Neural cell (in vitro differentiated cells): ENCODE measurements around the gene WNT3A.

Source experiments
- EZH2 ChIP-seq: fragments of 200-600, 300-800 bp; shearing (Covaris generic), sonication (generic); IDR thresholded peaks from 2 replicates; pipeline ENCODE4 v1.6.1; 2014; ENCODE audit warnings: antibody characterized with exemption, low read length, borderline replicate concordance, mild to moderate bottlenecking; ENCODE audit not compliant: insufficient read depth, poor library complexity, severe bottlenecking
- POLR2AphosphoS5 ChIP-seq: IDR thresholded peaks from 2 replicates; pipeline ENCODE4 v1.6.1; 2012
- TF ChIP-seq, protein P1 (sequence below): IDR thresholded peaks from 2 replicates; pipeline ENCODE4 v1.6.1; 2012; ENCODE audit warnings: borderline replicate concordance
- TF ChIP-seq, protein P2 (sequence below): fragments of 450-650 bp; IDR thresholded peaks from 2 replicates; pipeline ENCODE4 v1.5.1; 2014; ENCODE audit warnings: antibody characterized with exemption, mild to moderate bottlenecking, moderate library complexity; ENCODE audit not compliant: poor library complexity, severe bottlenecking

DNA sequence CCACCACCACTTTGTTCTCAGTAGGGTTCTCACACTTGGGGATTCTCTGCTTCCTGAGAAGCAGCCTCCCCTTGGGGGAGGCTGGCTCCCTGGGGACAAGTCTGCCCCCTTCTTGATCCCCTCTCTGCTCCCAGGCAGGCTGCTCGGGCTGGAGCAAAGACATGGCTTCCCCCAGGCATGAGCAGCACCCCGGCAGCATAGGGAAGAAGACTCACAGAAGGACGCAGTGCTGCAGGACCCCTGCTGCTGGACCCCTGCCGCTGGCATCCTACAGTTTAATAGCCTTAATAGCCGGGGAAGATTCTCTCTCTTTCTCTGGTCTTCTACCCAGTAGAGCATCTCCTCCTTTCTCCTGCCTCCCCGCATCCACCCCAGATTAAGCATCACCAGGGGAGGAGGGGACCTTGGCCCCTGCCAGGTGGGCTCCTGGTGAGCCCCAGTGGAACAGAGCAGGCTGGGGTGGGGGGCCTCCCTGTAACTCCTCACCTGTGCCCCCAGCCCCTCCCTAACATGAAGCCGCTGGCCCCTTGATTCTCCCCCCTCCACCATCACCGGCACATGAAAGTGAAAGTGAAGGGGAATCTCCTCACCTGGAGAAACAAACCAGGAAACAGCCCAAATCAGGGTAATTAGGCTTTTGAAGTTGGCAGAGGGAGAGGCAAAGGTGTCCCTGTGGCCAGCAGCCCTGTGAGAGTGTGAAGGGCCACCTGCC lies 2.5 kb downstream of the WNT3A start:
- TF ChIP-seq, protein P1, sequence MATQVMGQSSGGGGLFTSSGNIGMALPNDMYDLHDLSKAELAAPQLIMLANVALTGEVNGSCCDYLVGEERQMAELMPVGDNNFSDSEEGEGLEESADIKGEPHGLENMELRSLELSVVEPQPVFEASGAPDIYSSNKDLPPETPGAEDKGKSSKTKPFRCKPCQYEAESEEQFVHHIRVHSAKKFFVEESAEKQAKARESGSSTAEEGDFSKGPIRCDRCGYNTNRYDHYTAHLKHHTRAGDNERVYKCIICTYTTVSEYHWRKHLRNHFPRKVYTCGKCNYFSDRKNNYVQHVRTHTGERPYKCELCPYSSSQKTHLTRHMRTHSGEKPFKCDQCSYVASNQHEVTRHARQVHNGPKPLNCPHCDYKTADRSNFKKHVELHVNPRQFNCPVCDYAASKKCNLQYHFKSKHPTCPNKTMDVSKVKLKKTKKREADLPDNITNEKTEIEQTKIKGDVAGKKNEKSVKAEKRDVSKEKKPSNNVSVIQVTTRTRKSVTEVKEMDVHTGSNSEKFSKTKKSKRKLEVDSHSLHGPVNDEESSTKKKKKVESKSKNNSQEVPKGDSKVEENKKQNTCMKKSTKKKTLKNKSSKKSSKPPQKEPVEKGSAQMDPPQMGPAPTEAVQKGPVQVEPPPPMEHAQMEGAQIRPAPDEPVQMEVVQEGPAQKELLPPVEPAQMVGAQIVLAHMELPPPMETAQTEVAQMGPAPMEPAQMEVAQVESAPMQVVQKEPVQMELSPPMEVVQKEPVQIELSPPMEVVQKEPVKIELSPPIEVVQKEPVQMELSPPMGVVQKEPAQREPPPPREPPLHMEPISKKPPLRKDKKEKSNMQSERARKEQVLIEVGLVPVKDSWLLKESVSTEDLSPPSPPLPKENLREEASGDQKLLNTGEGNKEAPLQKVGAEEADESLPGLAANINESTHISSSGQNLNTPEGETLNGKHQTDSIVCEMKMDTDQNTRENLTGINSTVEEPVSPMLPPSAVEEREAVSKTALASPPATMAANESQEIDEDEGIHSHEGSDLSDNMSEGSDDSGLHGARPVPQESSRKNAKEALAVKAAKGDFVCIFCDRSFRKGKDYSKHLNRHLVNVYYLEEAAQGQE: no peak
- TF ChIP-seq, protein P2, sequence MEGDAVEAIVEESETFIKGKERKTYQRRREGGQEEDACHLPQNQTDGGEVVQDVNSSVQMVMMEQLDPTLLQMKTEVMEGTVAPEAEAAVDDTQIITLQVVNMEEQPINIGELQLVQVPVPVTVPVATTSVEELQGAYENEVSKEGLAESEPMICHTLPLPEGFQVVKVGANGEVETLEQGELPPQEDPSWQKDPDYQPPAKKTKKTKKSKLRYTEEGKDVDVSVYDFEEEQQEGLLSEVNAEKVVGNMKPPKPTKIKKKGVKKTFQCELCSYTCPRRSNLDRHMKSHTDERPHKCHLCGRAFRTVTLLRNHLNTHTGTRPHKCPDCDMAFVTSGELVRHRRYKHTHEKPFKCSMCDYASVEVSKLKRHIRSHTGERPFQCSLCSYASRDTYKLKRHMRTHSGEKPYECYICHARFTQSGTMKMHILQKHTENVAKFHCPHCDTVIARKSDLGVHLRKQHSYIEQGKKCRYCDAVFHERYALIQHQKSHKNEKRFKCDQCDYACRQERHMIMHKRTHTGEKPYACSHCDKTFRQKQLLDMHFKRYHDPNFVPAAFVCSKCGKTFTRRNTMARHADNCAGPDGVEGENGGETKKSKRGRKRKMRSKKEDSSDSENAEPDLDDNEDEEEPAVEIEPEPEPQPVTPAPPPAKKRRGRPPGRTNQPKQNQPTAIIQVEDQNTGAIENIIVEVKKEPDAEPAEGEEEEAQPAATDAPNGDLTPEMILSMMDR: no peak
- TF ChIP-seq EZH2 (no peak), POLR2AphosphoS5 (no peak)
